GM12892 (cell line): ENCODE results near the gene CLNK.

Experiments
- DNase-seq: peaks from one replicate; pipeline ENCODE4 v3.0.0; 2011; ENCODE audit not compliant: insufficient read length
- FAIRE-seq: peaks from 2 replicates; lab custom pipeline; 2011; peaks lifted over from hg19 to GRCh38; lab: Jason Lieb, UNC
- POLR2A ChIP-seq: IDR thresholded peaks from 2 replicates; pipeline ENCODE4 v1.6.1; 2011; ENCODE audit warnings: low read depth, low read length, control low read depth
- POLR2AphosphoS5 ChIP-seq: IDR thresholded peaks from 2 replicates; pipeline ENCODE4 v1.6.1; 2011; ENCODE audit warnings: low read depth, low read length, control low read depth
- TAF1 ChIP-seq: IDR thresholded peaks from 2 replicates; pipeline ENCODE4 v1.6.1; 2011; ENCODE audit warnings: low read depth, mild to moderate bottlenecking, control low read depth, low read length, borderline replicate concordance

Gene CLNK

GRCh38 chr4:10672379-10672778, 12.2 kb downstream of the CLNK start:
- FAIRE-seq, result no peak

GRCh38 chr4:10671799-10672198, 12.8 kb downstream of the CLNK start:
- FAIRE-seq (no peak), DNase-seq (no peak)
- no peak for TF ChIP-seq TAF1
- no peak for TF ChIP-seq POLR2AphosphoS5
- no peak for TF ChIP-seq POLR2A

More at GRCh38 chr4:10672379-10672778, 12.2 kb downstream of the CLNK start:
- TF ChIP-seq POLR2A (no peak), TAF1 (no peak), POLR2AphosphoS5 (no peak)
- DNase-seq, result no peak

- FAIRE-seq, result peak; percentile 77
- no peak for DNase-seq
- TF ChIP-seq TAF1 (no peak), POLR2A (no peak), POLR2AphosphoS5 (no peak)
Measured at GRCh38 chr4:10671366-10671765, 13.2 kb downstream of the CLNK start.

DNA sequence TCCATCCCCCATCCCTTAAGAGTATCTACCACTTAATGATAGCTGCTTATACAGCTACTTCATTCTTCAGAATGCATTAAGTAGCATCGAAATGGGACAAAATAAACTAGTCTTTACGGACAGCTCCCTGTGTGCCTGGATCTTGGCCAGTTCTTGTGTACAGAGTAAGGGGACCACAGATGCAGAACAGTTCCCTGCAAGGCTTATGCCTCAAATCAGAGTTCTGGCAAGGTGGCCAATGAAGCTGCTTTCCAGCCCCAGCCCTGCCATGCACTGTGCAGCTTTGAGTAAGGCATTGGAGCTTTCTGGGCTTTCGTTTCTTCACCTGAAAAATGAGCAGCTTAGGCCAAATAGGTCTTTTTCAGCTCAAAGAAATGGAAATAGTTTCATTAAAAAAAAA, 14.2 kb downstream of the CLNK start:
- FAIRE-seq (no peak), DNase-seq (no peak)
- TF ChIP-seq POLR2AphosphoS5, result no peak
- TF ChIP-seq POLR2A, result no peak
- TF ChIP-seq TAF1, result no peak

DNA sequence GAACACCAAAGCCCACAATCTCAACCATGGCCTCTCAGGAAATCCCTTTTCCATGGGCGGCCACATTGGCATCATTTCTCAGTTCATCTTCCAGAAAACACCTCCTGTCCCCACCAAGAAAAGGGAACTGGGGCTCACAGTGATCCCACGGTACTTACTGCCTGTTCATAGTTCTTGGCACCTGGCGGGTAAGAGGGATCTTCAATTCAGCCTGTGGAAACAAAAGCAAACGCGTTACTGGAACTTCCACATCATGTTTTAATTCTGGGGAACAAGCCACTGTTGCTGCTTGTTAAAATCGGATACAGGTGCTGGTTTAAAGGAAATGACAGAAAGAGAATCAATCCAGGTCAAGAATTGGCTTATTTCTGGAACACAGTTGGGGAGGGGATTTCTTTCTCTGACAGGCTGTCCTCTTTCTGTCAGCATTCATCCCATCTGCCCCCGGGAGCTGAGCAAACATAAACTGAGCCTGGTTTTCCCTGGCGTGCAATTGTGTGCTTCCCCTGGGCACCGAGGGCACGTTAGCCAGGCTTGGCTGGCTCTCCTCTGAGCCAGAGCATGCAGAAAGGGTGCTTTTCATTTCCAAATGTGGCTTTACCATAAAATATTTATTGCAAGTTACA, 16.8 kb downstream of the CLNK start:
- TF ChIP-seq POLR2A, result no peak
- TF ChIP-seq POLR2AphosphoS5, result no peak
- no peak for FAIRE-seq
- no peak for DNase-seq

GRCh38 chr4:10666616-10667015, 18.0 kb downstream of the CLNK start:
- TF ChIP-seq POLR2A, result no peak
- no peak for TF ChIP-seq TAF1
- TF ChIP-seq POLR2AphosphoS5, result no peak
- DNase-seq (no peak), FAIRE-seq (no peak)

- FAIRE-seq (no peak), DNase-seq (no peak)
- TF ChIP-seq POLR2AphosphoS5 (no peak), POLR2A (no peak)
Measured at GRCh38 chr4:10664408-10664807, 20.2 kb downstream of the CLNK start.

DNA sequence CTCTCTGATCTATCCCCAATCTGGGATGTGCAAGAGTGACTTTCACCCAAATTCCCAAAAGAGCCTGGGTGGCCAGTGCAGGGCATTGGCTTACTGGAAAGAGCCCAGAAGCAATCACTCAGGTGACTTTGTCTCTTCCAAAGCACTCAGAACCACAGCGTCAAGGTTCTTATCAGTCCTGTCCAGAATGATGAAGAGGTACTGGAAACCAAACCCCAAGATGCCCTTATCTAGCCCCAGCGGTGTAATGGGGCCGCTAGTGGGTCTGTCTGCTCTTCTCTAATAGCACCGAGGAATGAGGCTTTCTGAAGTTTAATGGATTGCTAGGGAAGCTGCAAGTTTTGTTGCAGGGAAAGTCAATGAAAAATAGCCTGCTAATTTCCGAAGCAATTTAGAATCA, 21.6 kb downstream of the CLNK start:
- DNase-seq, result no peak
- TF ChIP-seq POLR2A (no peak), POLR2AphosphoS5 (no peak), TAF1 (no peak)
- FAIRE-seq, result no peak

GRCh38 chr4:10661047-10661446, 23.5 kb downstream of the CLNK start:
- FAIRE-seq (no peak), DNase-seq (no peak)
- TF ChIP-seq POLR2AphosphoS5 (no peak), TAF1 (no peak), POLR2A (no peak)

DNA sequence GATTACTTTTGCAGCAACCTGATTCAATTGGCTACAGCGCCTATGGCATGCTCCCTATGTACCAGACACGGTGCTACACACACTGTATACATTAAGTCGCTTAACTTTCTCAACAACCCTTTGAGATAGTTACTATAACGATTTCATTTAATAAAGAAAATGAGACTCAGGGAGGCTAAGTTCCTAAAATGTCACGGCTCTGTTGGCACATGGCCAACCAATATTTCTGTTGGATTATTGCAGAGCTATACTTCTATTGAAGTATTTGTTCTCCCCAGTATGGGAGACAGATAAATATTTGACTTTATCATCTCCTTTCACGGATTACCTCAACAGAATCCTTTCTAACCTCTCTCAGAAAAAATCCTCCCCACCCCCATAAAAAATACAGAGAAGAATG, 25.3 kb downstream of the CLNK start:
- TF ChIP-seq TAF1 (no peak), POLR2AphosphoS5 (no peak)
- no peak for FAIRE-seq
- no peak for DNase-seq

DNA sequence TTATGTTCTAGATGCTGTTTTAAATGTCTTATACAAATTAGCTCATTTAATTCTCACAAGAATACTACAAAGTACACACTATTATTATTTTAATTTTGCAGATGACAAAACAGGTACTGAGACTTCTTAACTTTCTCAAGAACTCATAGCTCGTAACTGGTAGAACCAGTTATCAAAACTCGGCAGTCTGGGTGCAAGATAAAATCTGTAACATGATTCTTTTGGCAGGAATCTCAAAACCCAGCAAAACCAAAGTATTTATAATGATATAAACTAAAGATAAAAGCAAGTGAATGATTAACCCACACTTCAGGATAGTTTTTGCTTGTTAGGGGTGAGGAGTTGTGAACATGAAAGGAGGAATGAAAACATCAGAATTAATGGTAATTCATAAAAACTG, 27.6 kb downstream of the CLNK start:
- DNase-seq (no peak), FAIRE-seq (no peak)
- TF ChIP-seq TAF1, result no peak
- no peak for TF ChIP-seq POLR2AphosphoS5

DNA sequence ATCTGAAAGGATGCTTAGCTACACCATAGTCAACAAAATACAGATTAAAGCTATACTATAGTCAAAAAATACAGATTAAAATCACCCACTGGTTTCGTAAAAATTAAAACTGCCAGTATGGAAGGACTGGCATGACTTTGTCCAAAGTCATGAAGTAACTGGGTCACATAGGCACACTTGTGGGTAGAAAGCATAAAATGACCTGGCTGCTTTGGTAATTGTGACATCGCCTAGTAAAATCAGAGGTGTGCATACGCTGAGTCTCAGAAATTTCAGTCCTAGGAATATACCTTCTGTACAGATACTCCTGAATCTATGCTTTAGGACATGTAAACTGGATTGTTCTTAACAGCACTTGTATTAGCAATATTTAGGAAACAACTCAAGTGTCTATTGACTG, 28.1 kb downstream of the CLNK start:
- no peak for DNase-seq
- FAIRE-seq, result peak; percentile 21
- TF ChIP-seq POLR2A (no peak), TAF1 (no peak), POLR2AphosphoS5 (no peak)

DNA sequence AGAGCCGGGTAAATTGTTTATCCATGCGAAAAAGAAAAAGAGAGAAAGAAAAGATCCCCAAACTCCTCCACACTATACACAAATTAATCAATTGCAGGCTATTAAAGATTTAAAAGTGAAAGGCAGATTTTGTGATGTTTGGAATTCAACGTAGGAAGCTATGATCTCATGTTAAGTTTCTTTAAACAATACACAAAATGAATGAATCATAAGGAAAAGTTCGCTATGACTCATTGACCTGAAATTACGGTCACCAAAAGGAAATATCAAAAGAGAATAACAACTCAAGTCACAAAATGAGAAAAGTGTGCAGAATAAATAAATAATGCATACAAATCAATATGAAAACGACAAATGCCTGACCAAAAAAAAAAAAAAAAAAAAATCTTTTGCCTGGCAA, 28.6 kb downstream of the CLNK start:
- DNase-seq, result no peak
- no peak for FAIRE-seq
- TF ChIP-seq POLR2A, result no peak
- TF ChIP-seq POLR2AphosphoS5, result no peak
- TF ChIP-seq TAF1, result no peak
